Measurements from ENCODE around the gene LLGL1.

LLGL1 gene

GRCh38 chr17:18201108-18201507 is 24.3 kb upstream of the LLGL1 start:
- Histone ChIP-seq H4K20me1 (ENCODE audit: low read depth, low read length) (no peaks in the 10 kb centered on the region), H3F3A (ENCODE audit: insufficient read depth) (no peaks in the 10 kb centered on the region), H3K79me2 (ENCODE audit: insufficient read depth, low read length) (peaks cover 73% of the 10 kb centered on the region), H3K9me2 (replicated peaks; ENCODE audit: insufficient read depth, low read length) (no peaks in the 10 kb centered on the region), H3K4me3 (ENCODE audit: insufficient read depth, low read length, poor library complexity, severe bottlenecking) (no peak overlapping the region), H2AFZ (ENCODE audit: low read depth, low read length, severe bottlenecking) (no peak overlapping the region), H3K36me3 (ENCODE audit: low read length) (peaks cover 4% of the 10 kb centered on the region; the same call in 1 of the 2 replicates), H3K9me3 (ENCODE audit: insufficient read depth, low read length) (no peaks in the 10 kb centered on the region), H3K27ac (ENCODE audit: low read depth, low read length) (no peak overlapping the region), H3K27me3 (ENCODE audit: low read length) (no peaks in the 10 kb centered on the region), H3K4me2 (ENCODE audit: low read depth, low read length, poor library complexity, severe bottlenecking) (no peak overlapping the region), H3K9ac (ENCODE audit: low read length) (no peak overlapping the region)
- TF ChIP-seq EZH2phosphoT487 (conservative IDR thresholded peaks at IDR 0.05; ENCODE audit: low read length), result no peak
- TF ChIP-seq, protein P1, sequence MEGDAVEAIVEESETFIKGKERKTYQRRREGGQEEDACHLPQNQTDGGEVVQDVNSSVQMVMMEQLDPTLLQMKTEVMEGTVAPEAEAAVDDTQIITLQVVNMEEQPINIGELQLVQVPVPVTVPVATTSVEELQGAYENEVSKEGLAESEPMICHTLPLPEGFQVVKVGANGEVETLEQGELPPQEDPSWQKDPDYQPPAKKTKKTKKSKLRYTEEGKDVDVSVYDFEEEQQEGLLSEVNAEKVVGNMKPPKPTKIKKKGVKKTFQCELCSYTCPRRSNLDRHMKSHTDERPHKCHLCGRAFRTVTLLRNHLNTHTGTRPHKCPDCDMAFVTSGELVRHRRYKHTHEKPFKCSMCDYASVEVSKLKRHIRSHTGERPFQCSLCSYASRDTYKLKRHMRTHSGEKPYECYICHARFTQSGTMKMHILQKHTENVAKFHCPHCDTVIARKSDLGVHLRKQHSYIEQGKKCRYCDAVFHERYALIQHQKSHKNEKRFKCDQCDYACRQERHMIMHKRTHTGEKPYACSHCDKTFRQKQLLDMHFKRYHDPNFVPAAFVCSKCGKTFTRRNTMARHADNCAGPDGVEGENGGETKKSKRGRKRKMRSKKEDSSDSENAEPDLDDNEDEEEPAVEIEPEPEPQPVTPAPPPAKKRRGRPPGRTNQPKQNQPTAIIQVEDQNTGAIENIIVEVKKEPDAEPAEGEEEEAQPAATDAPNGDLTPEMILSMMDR (IDR thresholded peaks at IDR 0.05; ENCODE audit: insufficient read depth, low read length, poor library complexity, severe bottlenecking), result no peak

- H3K79me2 ChIP-seq (ENCODE audit: insufficient read depth, low read length), result peaks cover 51% of the 10 kb centered on the region
- no peaks in the 10 kb centered on the region for H3K9me3 ChIP-seq (ENCODE audit: insufficient read depth, low read length)
- TF ChIP-seq EZH2phosphoT487 (conservative IDR thresholded peaks at IDR 0.05; ENCODE audit: low read length), result no peak
- TF ChIP-seq, protein P1 (IDR thresholded peaks at IDR 0.05; ENCODE audit: insufficient read depth, low read length, poor library complexity, severe bottlenecking), result no peak
- H3K27me3 ChIP-seq (ENCODE audit: low read length), result no peaks in the 10 kb centered on the region
- no peak overlapping the region for H3K9ac ChIP-seq (ENCODE audit: low read length)
- no peak overlapping the region for H2AFZ ChIP-seq (ENCODE audit: low read depth, low read length, severe bottlenecking)
- H4K20me1 ChIP-seq (ENCODE audit: low read depth, low read length), result no peaks in the 10 kb centered on the region
- no peaks in the 10 kb centered on the region for H3K36me3 ChIP-seq (ENCODE audit: low read length)
- H3K27ac ChIP-seq (ENCODE audit: low read depth, low read length), result no peak overlapping the region
- no peak overlapping the region for H3K4me3 ChIP-seq (ENCODE audit: insufficient read depth, low read length, poor library complexity, severe bottlenecking)
- no peak overlapping the region for H3K4me2 ChIP-seq (ENCODE audit: low read depth, low read length, poor library complexity, severe bottlenecking)
- H3K9me2 ChIP-seq (replicated peaks; ENCODE audit: insufficient read depth, low read length), result no peaks in the 10 kb centered on the region
- H3F3A ChIP-seq (ENCODE audit: insufficient read depth), result no peaks in the 10 kb centered on the region
Observed at GRCh38 chr17:18203308-18203707, 22.1 kb upstream of the LLGL1 start.

GRCh38 chr17:18205861-18206260 is 19.6 kb upstream of the LLGL1 start:
- Histone ChIP-seq H3K27ac (ENCODE audit: low read depth, low read length) (no peak overlapping the region), H3K4me2 (ENCODE audit: low read depth, low read length, poor library complexity, severe bottlenecking) (no peak overlapping the region), H3K36me3 (ENCODE audit: low read length) (peaks cover 3% of the 10 kb centered on the region; the same call in 1 of the 2 replicates), H3K79me2 (ENCODE audit: insufficient read depth, low read length) (peaks cover 29% of the 10 kb centered on the region), H3K9me2 (replicated peaks; ENCODE audit: insufficient read depth, low read length) (no peaks in the 10 kb centered on the region), H3K27me3 (ENCODE audit: low read length) (no peaks in the 10 kb centered on the region), H2AFZ (ENCODE audit: low read depth, low read length, severe bottlenecking) (no peak overlapping the region), H3K9ac (ENCODE audit: low read length) (no peak overlapping the region), H3K9me3 (ENCODE audit: insufficient read depth, low read length) (no peaks in the 10 kb centered on the region), H4K20me1 (ENCODE audit: low read depth, low read length) (no peaks in the 10 kb centered on the region), H3F3A (ENCODE audit: insufficient read depth) (no peaks in the 10 kb centered on the region), H3K4me3 (ENCODE audit: insufficient read depth, low read length, poor library complexity, severe bottlenecking) (no peak overlapping the region)
- TF ChIP-seq EZH2phosphoT487 (conservative IDR thresholded peaks at IDR 0.05; ENCODE audit: low read length), result no peak
- TF ChIP-seq, protein P1 (IDR thresholded peaks at IDR 0.05; ENCODE audit: insufficient read depth, low read length, poor library complexity, severe bottlenecking), result no peak

All from SU-DHL-6 (cell line).